HEK293 (cell line): ENCODE results near the gene C1orf174.

Source experiments
- CTCF ChIA-PET: fragments of 350-600 bp; formaldehyde crosslinking; extraction: SDS; loops from one replicate; lab custom pipeline; 2021; ENCODE audit warnings: antibody characterized with exemption; lab: Yijun Ruan, JAX
- POLR2A ChIA-PET: fragments of 300-600 bp; formaldehyde crosslinking; extraction: SDS; loops from one replicate; lab custom pipeline; 2020; ENCODE audit warnings: antibody characterized with exemption, inconsistent platforms; lab: Yijun Ruan, JAX
- H3K27ac ChIP-seq: fragments of 200-500 bp; sonication (Bioruptor generic); 2 replicates; pipeline ENCODE4 v1.5.1; 2014; ENCODE audit warnings: low read depth, low read length, control low read depth, inconsistent platforms; ENCODE audit errors: extremely low read depth
- H3K36me3 ChIP-seq, 2 experiments: fragments of 200-500 bp in 1 of 2; sonication (Bioruptor generic) in 1 of 2; 1 replicate in 1 of 2; 2 replicates in 1 of 2; pipeline ENCODE4 v1.5.1; 2014 to 2017; ENCODE audit warnings: inconsistent platforms in 2 of 2, low read length in 2 of 2; ENCODE audit not compliant: control insufficient read depth in 2 of 2, insufficient read depth in 1 of 2
- H3K4me1 ChIP-seq: fragments of 200-500 bp; sonication (Bioruptor generic); 2 replicates; pipeline ENCODE4 v1.5.1; 2014; ENCODE audit warnings: mild to moderate bottlenecking, low read length, inconsistent platforms; ENCODE audit not compliant: control insufficient read depth, insufficient read depth
- H3K4me3 ChIP-seq: 2 replicates; pipeline ENCODE4 v1.5.1; 2011; ENCODE audit warnings: low read depth, mild to moderate bottlenecking, control low read depth, low read length, moderate library complexity
- H3K9me3 ChIP-seq: fragments of 200-500 bp; sonication (Bioruptor generic); 2 replicates; pipeline ENCODE4 v1.5.1; 2014; ENCODE audit warnings: low read depth, low read length, inconsistent platforms; ENCODE audit not compliant: control insufficient read depth, insufficient read depth
- BCL11B ChIP-seq: fragments of 450-650 bp; formaldehyde crosslinking; IDR thresholded peaks from 2 replicates; pipeline ENCODE4 v1.5.1; 2016; ENCODE audit warnings: low read depth, missing biosample characterization, missing genetic modification characterization
- GLIS1 ChIP-seq: fragments of 450-650 bp; formaldehyde crosslinking; IDR thresholded peaks from 2 replicates; pipeline ENCODE4 v1.5.1; 2016; ENCODE audit warnings: missing biosample characterization, missing genetic modification characterization
- HOXD13 ChIP-seq: sonication (generic); formaldehyde crosslinking; IDR thresholded peaks from 2 replicates; pipeline ENCODE4 v1.8.0; 2022; ENCODE audit warnings: missing genetic modification reagents, borderline replicate concordance
- OSR2 ChIP-seq: fragments of 450-650 bp; formaldehyde crosslinking; IDR thresholded peaks from 2 replicates; pipeline ENCODE4 v1.5.1; 2016; ENCODE audit warnings: missing biosample characterization, missing genetic modification characterization
- RBAK ChIP-seq: fragments of 450-650 bp; formaldehyde crosslinking; IDR thresholded peaks from 2 replicates; pipeline ENCODE4 v1.5.1; 2016; ENCODE audit warnings: missing biosample characterization, missing genetic modification characterization
- SCRT2 ChIP-seq: fragments of 450-650 bp; formaldehyde crosslinking; IDR thresholded peaks from 2 replicates; pipeline ENCODE4 v1.5.1; 2016; ENCODE audit warnings: missing biosample characterization, missing genetic modification characterization
- ZBTB26 ChIP-seq: fragments of 450-650 bp; formaldehyde crosslinking; optimal IDR thresholded peaks from 2 replicates; pipeline ENCODE3; 2016; ENCODE audit warnings: missing biosample characterization, mild to moderate bottlenecking, missing genetic modification characterization
- ZBTB7A ChIP-seq: fragments of 450-650 bp; formaldehyde crosslinking; IDR thresholded peaks from 2 replicates; pipeline ENCODE4 v1.5.1; 2016; ENCODE audit warnings: low read depth, missing biosample characterization, missing genetic modification characterization
- ZNF146 ChIP-seq: fragments of 450-650 bp; formaldehyde crosslinking; IDR thresholded peaks from 2 replicates; pipeline ENCODE4 v1.5.1; 2016; ENCODE audit warnings: missing biosample characterization, missing genetic modification characterization
- ZNF148 ChIP-seq: fragments of 450-650 bp; formaldehyde crosslinking; IDR thresholded peaks from 2 replicates; pipeline ENCODE4 v1.5.0; 2017; ENCODE audit warnings: missing biosample characterization, missing genetic modification characterization, borderline replicate concordance
- ZNF155 ChIP-seq: fragments of 450-650 bp; formaldehyde crosslinking; IDR thresholded peaks from 2 replicates; pipeline ENCODE4 v1.5.1; 2016; ENCODE audit warnings: missing biosample characterization, missing genetic modification characterization
- ZNF16 ChIP-seq: fragments of 450-650 bp; formaldehyde crosslinking; IDR thresholded peaks from 2 replicates; pipeline ENCODE4 v1.5.1; 2016; ENCODE audit warnings: low read depth, missing biosample characterization, missing genetic modification characterization
- ZNF311 ChIP-seq: fragments of 450-650 bp; formaldehyde crosslinking; IDR thresholded peaks from 2 replicates; pipeline ENCODE4 v1.5.1; 2017; ENCODE audit warnings: missing biosample characterization, missing genetic modification characterization, borderline replicate concordance
- ZNF354C ChIP-seq: fragments of 450-650 bp; formaldehyde crosslinking; IDR thresholded peaks from 2 replicates; pipeline ENCODE4 v1.5.1; 2016; ENCODE audit warnings: missing biosample characterization, missing genetic modification characterization, low read depth, borderline replicate concordance
- ZNF391 ChIP-seq: fragments of 450-650 bp; formaldehyde crosslinking; IDR thresholded peaks from 2 replicates; pipeline ENCODE4 v1.5.1; 2016; ENCODE audit warnings: low read depth, missing biosample characterization, missing genetic modification characterization, borderline replicate concordance
- ZNF404 ChIP-seq: fragments of 450-650 bp; formaldehyde crosslinking; IDR thresholded peaks from 2 replicates; pipeline ENCODE4 v1.5.1; 2017; ENCODE audit warnings: missing biosample characterization, missing genetic modification characterization
- ZNF449 ChIP-seq: fragments of 450-650 bp; formaldehyde crosslinking; IDR thresholded peaks from 2 replicates; pipeline ENCODE4 v1.5.1; 2017; ENCODE audit warnings: missing biosample characterization, mild to moderate bottlenecking, missing genetic modification characterization, moderate library complexity
- ZNF571 ChIP-seq: fragments of 450-650 bp; formaldehyde crosslinking; IDR thresholded peaks from 2 replicates; pipeline ENCODE4 v1.5.0; 2017; ENCODE audit warnings: missing biosample characterization, missing genetic modification characterization
- ZNF596 ChIP-seq: fragments of 450-650 bp; IDR thresholded peaks from 2 replicates; pipeline ENCODE4 v1.5.0; 2018; ENCODE audit warnings: missing biosample characterization, mild to moderate bottlenecking, missing genetic modification characterization, moderate library complexity
- ZNF623 ChIP-seq: fragments of 450-650 bp; formaldehyde crosslinking; IDR thresholded peaks from 2 replicates; pipeline ENCODE4 v1.5.1; 2016; ENCODE audit warnings: missing biosample characterization, missing genetic modification characterization
- ZNF670 ChIP-seq: fragments of 450-650 bp; formaldehyde crosslinking; IDR thresholded peaks from 2 replicates; pipeline ENCODE4 v1.5.1; 2016; ENCODE audit warnings: missing biosample characterization, missing genetic modification characterization, low read depth
- ZNF704 ChIP-seq: fragments of 450-650 bp; formaldehyde crosslinking; IDR thresholded peaks from 2 replicates; pipeline ENCODE4 v1.5.1; 2016; ENCODE audit warnings: missing biosample characterization, missing genetic modification characterization
- ZNF707 ChIP-seq: fragments of 450-650 bp; formaldehyde crosslinking; IDR thresholded peaks from 2 replicates; pipeline ENCODE4 v1.5.1; 2016; ENCODE audit warnings: missing biosample characterization, missing genetic modification characterization
- ZNF747 ChIP-seq: fragments of 450-650 bp; formaldehyde crosslinking; IDR thresholded peaks from 2 replicates; pipeline ENCODE4 v1.5.1; 2016; ENCODE audit warnings: missing biosample characterization, missing genetic modification characterization
- ZNF792 ChIP-seq: fragments of 450-650 bp; formaldehyde crosslinking; IDR thresholded peaks from 2 replicates; pipeline ENCODE4 v1.5.1; 2016; ENCODE audit warnings: missing biosample characterization, missing genetic modification characterization
- ZXDB ChIP-seq: fragments of 450-650 bp; formaldehyde crosslinking; IDR thresholded peaks from 2 replicates; pipeline ENCODE4 v1.5.1; 2016; ENCODE audit warnings: missing biosample characterization, missing genetic modification characterization
- TF ChIP-seq, protein P1 (sequence below): IDR thresholded peaks from 2 replicates; pipeline ENCODE4 v1.6.1; 2011; ENCODE audit warnings: mild to moderate bottlenecking, low read depth, low read length, borderline replicate concordance
- TF ChIP-seq, protein P2 (sequence below): fragments of 450-650 bp; formaldehyde crosslinking; IDR thresholded peaks from 2 replicates; pipeline ENCODE4 v1.5.1; 2017; ENCODE audit warnings: missing biosample characterization, missing genetic modification characterization

Gene C1orf174

GRCh38 chr1:3893190-3893589 lies 6.9 kb downstream of the C1orf174 start:
- ChIA-PET CTCF (no interaction called here), POLR2A (no interaction called here)
- Histone ChIP-seq H3K4me3 (no peak overlapping the region), H3K4me1 (no peaks in the 10 kb centered on the region), H3K27ac (no peak overlapping the region), H3K36me3 (peaks cover 19 to 69% of the 10 kb centered on the region in 2 experiments), H3K9me3 (no peaks in the 10 kb centered on the region)
- TF ChIP-seq ZNF146 (tag by site-specific recombination) (no peak), ZNF449 (tag by site-specific recombination) (no peak), ZXDB (no peak), OSR2 (tag by site-specific recombination) (no peak), ZNF148 (tag by site-specific recombination) (no peak), ZBTB7A (tag by site-specific recombination) (no peak), ZNF311 (tag by site-specific recombination) (no peak), ZNF404 (tag by site-specific recombination) (no peak), ZNF16 (tag by site-specific recombination) (no peak), ZNF596 (tag by site-specific recombination) (no peak)

GRCh38 chr1:3892748-3893147 lies 7.3 kb downstream of the C1orf174 start:
- no peak overlapping the region for H3K27ac ChIP-seq
- peaks cover 19 to 71% of the 10 kb centered on the region in 2 experiments for H3K36me3 ChIP-seq
- ChIA-PET CTCF (no interaction called here), POLR2A (no interaction called here)
- H3K9me3 ChIP-seq = no peaks in the 10 kb centered on the region
- H3K4me3 ChIP-seq = no peak overlapping the region
- TF ChIP-seq HOXD13 (CRISPR knock-in tag) (no peak), GLIS1 (tag by site-specific recombination) (no peak), ZNF707 (tag by site-specific recombination) (no peak), ZNF391 (tag by site-specific recombination) (no peak), ZNF571 (tag by site-specific recombination) (no peak), ZNF311 (tag by site-specific recombination) (no peak), ZNF623 (tag by site-specific recombination) (no peak), ZNF792 (tag by site-specific recombination) (no peak), ZNF704 (tag by site-specific recombination) (no peak), ZNF670 (no peak), ZBTB26 (tag by site-specific recombination) (no peak), RBAK (tag by site-specific recombination) (no peak), ZNF747 (tag by site-specific recombination) (no peak), ZNF354C (no peak), BCL11B (tag by site-specific recombination) (no peak), ZNF155 (tag by site-specific recombination) (no peak), SCRT2 (tag by site-specific recombination) (no peak)
- TF ChIP-seq, protein P1, sequence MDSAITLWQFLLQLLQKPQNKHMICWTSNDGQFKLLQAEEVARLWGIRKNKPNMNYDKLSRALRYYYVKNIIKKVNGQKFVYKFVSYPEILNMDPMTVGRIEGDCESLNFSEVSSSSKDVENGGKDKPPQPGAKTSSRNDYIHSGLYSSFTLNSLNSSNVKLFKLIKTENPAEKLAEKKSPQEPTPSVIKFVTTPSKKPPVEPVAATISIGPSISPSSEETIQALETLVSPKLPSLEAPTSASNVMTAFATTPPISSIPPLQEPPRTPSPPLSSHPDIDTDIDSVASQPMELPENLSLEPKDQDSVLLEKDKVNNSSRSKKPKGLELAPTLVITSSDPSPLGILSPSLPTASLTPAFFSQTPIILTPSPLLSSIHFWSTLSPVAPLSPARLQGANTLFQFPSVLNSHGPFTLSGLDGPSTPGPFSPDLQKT = no peak
- TF ChIP-seq, protein P2, sequence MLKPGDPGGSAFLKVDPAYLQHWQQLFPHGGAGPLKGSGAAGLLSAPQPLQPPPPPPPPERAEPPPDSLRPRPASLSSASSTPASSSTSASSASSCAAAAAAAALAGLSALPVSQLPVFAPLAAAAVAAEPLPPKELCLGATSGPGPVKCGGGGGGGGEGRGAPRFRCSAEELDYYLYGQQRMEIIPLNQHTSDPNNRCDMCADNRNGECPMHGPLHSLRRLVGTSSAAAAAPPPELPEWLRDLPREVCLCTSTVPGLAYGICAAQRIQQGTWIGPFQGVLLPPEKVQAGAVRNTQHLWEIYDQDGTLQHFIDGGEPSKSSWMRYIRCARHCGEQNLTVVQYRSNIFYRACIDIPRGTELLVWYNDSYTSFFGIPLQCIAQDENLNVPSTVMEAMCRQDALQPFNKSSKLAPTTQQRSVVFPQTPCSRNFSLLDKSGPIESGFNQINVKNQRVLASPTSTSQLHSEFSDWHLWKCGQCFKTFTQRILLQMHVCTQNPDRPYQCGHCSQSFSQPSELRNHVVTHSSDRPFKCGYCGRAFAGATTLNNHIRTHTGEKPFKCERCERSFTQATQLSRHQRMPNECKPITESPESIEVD (tag by site-specific recombination) = no peak
- no peaks in the 10 kb centered on the region for H3K4me1 ChIP-seq
